ENCODE results near the gene TNMD. TPM values are rescaled to one million over a fixed set of nuclear protein-coding genes. Genes with fewer than 3 reads are reported as not detected.

TNMD gene
- total RNA-seq, 1 donor from 2014 or later: not detected

- peaks cover 13% of the 10 kb centered on the region for H3K4me1 Mint-ChIP-seq (ENCODE audit: low read depth)
- no peaks in the 10 kb centered on the region for H3K36me3 Mint-ChIP-seq (ENCODE audit: insufficient read depth)
- H3K27ac Mint-ChIP-seq: peak overlapping the region; percentile 88
- H3K9me3 Mint-ChIP-seq (ENCODE audit: low read depth): peaks cover 22% of the 10 kb centered on the region
- no peak overlapping the region for H3K4me3 Mint-ChIP-seq (ENCODE audit: low read depth)
- no peaks in the 10 kb centered on the region for H3K27me3 Mint-ChIP-seq
- DNase-seq (ENCODE audit: low spot score, unreplicated experiment): no peak
- TF ChIP-seq, protein P1, sequence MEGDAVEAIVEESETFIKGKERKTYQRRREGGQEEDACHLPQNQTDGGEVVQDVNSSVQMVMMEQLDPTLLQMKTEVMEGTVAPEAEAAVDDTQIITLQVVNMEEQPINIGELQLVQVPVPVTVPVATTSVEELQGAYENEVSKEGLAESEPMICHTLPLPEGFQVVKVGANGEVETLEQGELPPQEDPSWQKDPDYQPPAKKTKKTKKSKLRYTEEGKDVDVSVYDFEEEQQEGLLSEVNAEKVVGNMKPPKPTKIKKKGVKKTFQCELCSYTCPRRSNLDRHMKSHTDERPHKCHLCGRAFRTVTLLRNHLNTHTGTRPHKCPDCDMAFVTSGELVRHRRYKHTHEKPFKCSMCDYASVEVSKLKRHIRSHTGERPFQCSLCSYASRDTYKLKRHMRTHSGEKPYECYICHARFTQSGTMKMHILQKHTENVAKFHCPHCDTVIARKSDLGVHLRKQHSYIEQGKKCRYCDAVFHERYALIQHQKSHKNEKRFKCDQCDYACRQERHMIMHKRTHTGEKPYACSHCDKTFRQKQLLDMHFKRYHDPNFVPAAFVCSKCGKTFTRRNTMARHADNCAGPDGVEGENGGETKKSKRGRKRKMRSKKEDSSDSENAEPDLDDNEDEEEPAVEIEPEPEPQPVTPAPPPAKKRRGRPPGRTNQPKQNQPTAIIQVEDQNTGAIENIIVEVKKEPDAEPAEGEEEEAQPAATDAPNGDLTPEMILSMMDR (IDR thresholded peaks at IDR 0.05; ENCODE audit: unreplicated experiment): no peak
Observed at GRCh38 chrX:100642290-100642689, 57.6 kb downstream of the TNMD start.

GRCh38 chrX:100643212-100643611, 58.5 kb downstream of the TNMD start:
- TF ChIP-seq, protein P1 (IDR thresholded peaks at IDR 0.05; ENCODE audit: unreplicated experiment): no peak
- Mint-ChIP-seq H3K27ac (no peak overlapping the region), H3K4me1 (ENCODE audit: low read depth) (peaks cover 15% of the 10 kb centered on the region), H3K36me3 (ENCODE audit: insufficient read depth) (no peaks in the 10 kb centered on the region), H3K27me3 (no peaks in the 10 kb centered on the region), H3K9me3 (ENCODE audit: low read depth) (peaks cover 21% of the 10 kb centered on the region), H3K4me3 (ENCODE audit: low read depth) (no peak overlapping the region)
- no peak for DNase-seq (ENCODE audit: low spot score, unreplicated experiment)

GRCh38 chrX:100643956-100644860, 59.5 kb downstream of the TNMD start, which contains the start of gene SRPX2:
TSS of gene SRPX2 (plus strand) at chrX:100644199. CDS start at chrX:100646323, 2,124 bp downstream.
- DNase-seq (ENCODE audit: low spot score, unreplicated experiment): no peak

DNA sequence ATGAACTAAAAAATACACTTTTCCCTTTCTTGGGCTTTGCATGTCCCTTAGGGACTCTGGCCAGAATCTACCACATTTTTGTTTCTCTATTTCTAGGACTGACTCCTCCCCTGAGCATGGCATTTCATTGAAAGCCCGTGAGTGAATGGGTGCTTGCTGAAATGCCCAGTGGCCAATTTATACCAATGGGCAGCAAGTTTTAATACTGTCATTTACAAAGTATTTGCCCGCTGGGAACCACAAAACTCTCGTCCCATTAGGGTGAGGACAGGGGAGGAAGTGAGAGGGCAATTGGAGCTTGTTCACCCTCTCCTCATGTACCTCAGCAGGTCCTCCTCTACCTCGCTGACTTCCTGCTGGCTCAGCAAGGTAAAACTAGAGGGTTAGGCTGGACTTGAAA, 60.4 kb downstream of the TNMD start:
- H3K27ac Mint-ChIP-seq: no peak overlapping the region
- peaks cover 14% of the 10 kb centered on the region for H3K9me3 Mint-ChIP-seq (ENCODE audit: low read depth)
- H3K27me3 Mint-ChIP-seq: no peaks in the 10 kb centered on the region
- peaks cover 22% of the 10 kb centered on the region for H3K4me1 Mint-ChIP-seq (ENCODE audit: low read depth)
- no peak overlapping the region for H3K4me3 Mint-ChIP-seq (ENCODE audit: low read depth)
- TF ChIP-seq, protein P1 (IDR thresholded peaks at IDR 0.05; ENCODE audit: unreplicated experiment): no peak
- DNase-seq (ENCODE audit: low spot score, unreplicated experiment): no peak
- H3K36me3 Mint-ChIP-seq (ENCODE audit: insufficient read depth): no peaks in the 10 kb centered on the region

More at GRCh38 chrX:100643956-100644860, 59.5 kb downstream of the TNMD start, which contains the start of gene SRPX2:
- Mint-ChIP-seq H3K27me3 (no peaks in the 10 kb centered on the region), H3K4me1 (ENCODE audit: low read depth) (peaks cover 20% of the 10 kb centered on the region), H3K36me3 (ENCODE audit: insufficient read depth) (no peaks in the 10 kb centered on the region), H3K4me3 (ENCODE audit: low read depth) (no peak within 1 kb of the TSS), H3K27ac (no peak within 1 kb of the TSS), H3K9me3 (ENCODE audit: low read depth) (peaks cover 18% of the 10 kb centered on the region)
- TF ChIP-seq, protein P1 (IDR thresholded peaks at IDR 0.05; ENCODE audit: unreplicated experiment): no peak

- DNase-seq (ENCODE audit: low spot score, unreplicated experiment): no peak
- TF ChIP-seq, protein P1 (IDR thresholded peaks at IDR 0.05; ENCODE audit: unreplicated experiment): no peak
- Mint-ChIP-seq H3K9me3 (ENCODE audit: low read depth) (peaks cover 17% of the 10 kb centered on the region), H3K27me3 (no peaks in the 10 kb centered on the region), H3K4me1 (ENCODE audit: low read depth) (peaks cover 23% of the 10 kb centered on the region), H3K36me3 (ENCODE audit: insufficient read depth) (no peaks in the 10 kb centered on the region), H3K4me3 (ENCODE audit: low read depth) (no peak overlapping the region), H3K27ac (no peak overlapping the region)
Observed at GRCh38 chrX:100647095-100647494, 62.4 kb downstream of the TNMD start.

Data from progenitor cell of endocrine pancreas (in vitro differentiated cells).